ENCODE results near the gene FAM114A1.

The FAM114A1 gene

GRCh38 chr4:38943343-38943742 is 75.7 kb downstream of the FAM114A1 start:
- DNase-seq (ENCODE audit: low read depth), result no peak
- no peak for TF ChIP-seq CTCF (conservative IDR thresholded peaks at IDR 0.05; ENCODE audit: low read length)
- H3K4me3 ChIP-seq (ENCODE audit: low read length), result no peak overlapping the region

GRCh38 chr4:38944440-38944839 is 76.8 kb downstream of the FAM114A1 start:
- no peak for DNase-seq (ENCODE audit: low read depth)

GRCh38 chr4:38946919-38947318 is 79.3 kb downstream of the FAM114A1 start:
- H3K4me3 ChIP-seq (ENCODE audit: low read length), result no peak overlapping the region
- no peak for DNase-seq (ENCODE audit: low read depth)
- TF ChIP-seq CTCF (conservative IDR thresholded peaks at IDR 0.05; ENCODE audit: low read length), result no peak

More at GRCh38 chr4:38944440-38944839, 76.8 kb downstream of the FAM114A1 start:
- no peak overlapping the region for H3K4me3 ChIP-seq (ENCODE audit: low read length)
- TF ChIP-seq CTCF (conservative IDR thresholded peaks at IDR 0.05; ENCODE audit: low read length), result no peak

- peak; percentile 96 for DNase-seq (ENCODE audit: low read depth)
These were observed 80.9 kb downstream of the FAM114A1 start for GRCh38 chr4:38948551-38948950.

GRCh38 chr4:38949411-38950051 is 81.9 kb downstream of the FAM114A1 start:
- H3K4me3 ChIP-seq (ENCODE audit: low read length), result no peak overlapping the region
- no peak for TF ChIP-seq CTCF (conservative IDR thresholded peaks at IDR 0.05; ENCODE audit: low read length)
- DNase-seq (ENCODE audit: low read depth), result peak; percentile 42

More at GRCh38 chr4:38948551-38948950, 80.9 kb downstream of the FAM114A1 start:
- TF ChIP-seq CTCF (conservative IDR thresholded peaks at IDR 0.05; ENCODE audit: low read length), result no peak
- H3K4me3 ChIP-seq (ENCODE audit: low read length), result no peak overlapping the region

GRCh38 chr4:38950159-38950558 is 82.6 kb downstream of the FAM114A1 start:
- TF ChIP-seq CTCF (conservative IDR thresholded peaks at IDR 0.05; ENCODE audit: low read length), result no peak
- no peak overlapping the region for H3K4me3 ChIP-seq (ENCODE audit: low read length)
- DNase-seq (ENCODE audit: low read depth), result no peak

GRCh38 chr4:38950734-38951133 is 83.1 kb downstream of the FAM114A1 start:
- no peak for TF ChIP-seq CTCF (conservative IDR thresholded peaks at IDR 0.05; ENCODE audit: low read length)
- no peak for DNase-seq (ENCODE audit: low read depth)
- H3K4me3 ChIP-seq (ENCODE audit: low read length), result no peak overlapping the region

All from AG10803 (cell line).